SHP77 treated with DMSO at 0.1 percent for 48 hours (cell line): ENCODE results near the gene CPT1B.
"Not testable (repeated sequence)": the region's sequence is repeated elsewhere in the genome, so short reads cannot be mapped to it uniquely, and the experiment has no call there.

ENCODE experiments used
- DNase-seq: peaks from one replicate; lab custom pipeline; 2025; lab: John Stamatoyannopoulos, UW

The CPT1B gene

GRCh38 chr22:50577987-50578775 is at the start of gene CPT1B:
TSS of gene CPT1B (minus strand) at chr22:50578427. CDS start at chr22:50577915, 512 bp downstream.
- DNase-seq: no peak

GRCh38 chr22:50626850-50627641 is 48.8 kb upstream of the CPT1B start:
- DNase-seq: no peak

GRCh38 chr22:50626314-50626849 is 48.2 kb upstream of the CPT1B start:
- DNase-seq: no peak

- no peak for DNase-seq
Observed at GRCh38 chr22:50625568-50626313, 47.5 kb upstream of the CPT1B start.

- no peak for DNase-seq
Observed at GRCh38 chr22:50625131-50625567, 46.9 kb upstream of the CPT1B start.

- no peak for DNase-seq
Observed at GRCh38 chr22:50624347-50625130, 46.3 kb upstream of the CPT1B start.

GRCh38 chr22:50622723-50623327 is 44.6 kb upstream of the CPT1B start:
- peak; percentile 91 for DNase-seq

GRCh38 chr22:50621948-50622722 is 43.9 kb upstream of the CPT1B start:
- peak; percentile 61 for DNase-seq

- DNase-seq: no peak
Observed at GRCh38 chr22:50621356-50621880, 43.2 kb upstream of the CPT1B start.

- DNase-seq: peak; percentile 13
Observed at GRCh38 chr22:50620593-50621355, 42.5 kb upstream of the CPT1B start.

- DNase-seq: not testable (repeated sequence)
Observed at GRCh38 chr22:50614296-50614695, 36.1 kb upstream of the CPT1B start.

GRCh38 chr22:50613291-50613981 is 35.2 kb upstream of the CPT1B start:
- peak; percentile 68 for DNase-seq

GRCh38 chr22:50612528-50613221 is 34.4 kb upstream of the CPT1B start:
- DNase-seq: no peak

- no peak for DNase-seq
Observed at GRCh38 chr22:50612168-50612527, 33.9 kb upstream of the CPT1B start.

- no peak for DNase-seq
Observed at GRCh38 chr22:50611341-50612060, 33.3 kb upstream of the CPT1B start.

GRCh38 chr22:50610581-50610980 is 32.4 kb upstream of the CPT1B start:
- no peak for DNase-seq

GRCh38 chr22:50610041-50610451 is 31.8 kb upstream of the CPT1B start:
- DNase-seq: no peak
